Measurements from ENCODE around the gene TTLL12.

GRCh38 chr22:43172191-43172590 is 14.7 kb downstream of the TTLL12 start:
- TF ChIP-seq EZH2 (IDR thresholded peaks at IDR 0.05; ENCODE audit: low read length), result no peak
- TF ChIP-seq, protein P1, sequence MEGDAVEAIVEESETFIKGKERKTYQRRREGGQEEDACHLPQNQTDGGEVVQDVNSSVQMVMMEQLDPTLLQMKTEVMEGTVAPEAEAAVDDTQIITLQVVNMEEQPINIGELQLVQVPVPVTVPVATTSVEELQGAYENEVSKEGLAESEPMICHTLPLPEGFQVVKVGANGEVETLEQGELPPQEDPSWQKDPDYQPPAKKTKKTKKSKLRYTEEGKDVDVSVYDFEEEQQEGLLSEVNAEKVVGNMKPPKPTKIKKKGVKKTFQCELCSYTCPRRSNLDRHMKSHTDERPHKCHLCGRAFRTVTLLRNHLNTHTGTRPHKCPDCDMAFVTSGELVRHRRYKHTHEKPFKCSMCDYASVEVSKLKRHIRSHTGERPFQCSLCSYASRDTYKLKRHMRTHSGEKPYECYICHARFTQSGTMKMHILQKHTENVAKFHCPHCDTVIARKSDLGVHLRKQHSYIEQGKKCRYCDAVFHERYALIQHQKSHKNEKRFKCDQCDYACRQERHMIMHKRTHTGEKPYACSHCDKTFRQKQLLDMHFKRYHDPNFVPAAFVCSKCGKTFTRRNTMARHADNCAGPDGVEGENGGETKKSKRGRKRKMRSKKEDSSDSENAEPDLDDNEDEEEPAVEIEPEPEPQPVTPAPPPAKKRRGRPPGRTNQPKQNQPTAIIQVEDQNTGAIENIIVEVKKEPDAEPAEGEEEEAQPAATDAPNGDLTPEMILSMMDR (optimal IDR thresholded peaks at IDR 0.05 in 1 of 3, IDR thresholded peaks at IDR 0.05 in 1 of 3, conservative IDR thresholded peaks at IDR 0.05 in 1 of 3; ENCODE audit: extremely low read depth in 1 of 3, insufficient read depth in 2 of 3, low read length in 3 of 3), result no peak

Measured in keratinocyte (primary cell).